MCF 10A (cell line): ENCODE data around the gene ACAP1. TPM values are rescaled to one million over a fixed set of nuclear protein-coding genes. Genes with fewer than 3 reads are reported as not detected.

Experiments
- BruUV-seq: library from RNA; stranded (reverse); fragments of 400-500 nt; replicated peaks from 2 replicates; lab custom pipeline; 2021; lab: Mats Ljungman, UMichigan
- CTCF ChIA-PET: fragments of 300-600 bp; sonication (Branson Sonifier 250); formaldehyde crosslinking; extraction: SDS; loops from one replicate; lab custom pipeline; 2021; ENCODE audit warnings: antibody characterized with exemption, inconsistent platforms; lab: Yijun Ruan, JAX
- POLR2A ChIA-PET: fragments of 300-600, 350-650 bp; sonication (Branson Sonifier 250); formaldehyde crosslinking; extraction: SDS; loops from one replicate; lab custom pipeline; 2020; ENCODE audit warnings: antibody characterized with exemption, inconsistent platforms; lab: Yijun Ruan, JAX
- DNase-seq: peaks from one replicate; pipeline ENCODE4 v3.0.0-alpha.2; 2018; ENCODE audit not compliant: unreplicated experiment
- H3K27ac Mint-ChIP-seq: one replicate; pipeline ENCODE4 v1.8.0; 2022; ENCODE audit warnings: mild to moderate bottlenecking, low read depth, mixed read lengths; ENCODE audit not compliant: unreplicated experiment
- H3K27me3 Mint-ChIP-seq: one replicate; pipeline ENCODE4 v1.8.0; 2022; ENCODE audit warnings: mixed read lengths; ENCODE audit not compliant: insufficient read depth, unreplicated experiment
- H3K36me3 Mint-ChIP-seq: one replicate; pipeline ENCODE4 v1.8.0; 2022; ENCODE audit warnings: mild to moderate bottlenecking, moderate library complexity, mixed read lengths; ENCODE audit not compliant: insufficient read depth, unreplicated experiment
- H3K4me1 Mint-ChIP-seq: one replicate; pipeline ENCODE4 v1.8.0; 2022; ENCODE audit warnings: mixed read lengths; ENCODE audit not compliant: insufficient read depth, unreplicated experiment
- H3K4me3 Mint-ChIP-seq: one replicate; pipeline ENCODE4 v1.8.0; 2022; ENCODE audit warnings: mild to moderate bottlenecking, moderate library complexity, mixed read lengths; ENCODE audit not compliant: unreplicated experiment
- H3K9me3 Mint-ChIP-seq: one replicate; pipeline ENCODE4 v1.8.0; 2022; ENCODE audit warnings: mixed read lengths; ENCODE audit not compliant: unreplicated experiment
- intact Hi-C: fragments of 100-400 bp; cut with micrococcal nuclease; formaldehyde crosslinking; loops from 2 replicates; pipeline ENCODE4 v1.14.1; 2022
- total RNA-seq: library from RNA; stranded (reverse); gene quantifications from 2 replicates; pipeline ENCODE4 v1.2.3, GENCODE V29; 2022
- TF ChIP-seq, protein P1 (sequence below): fragments of 200-600 bp; IDR thresholded peaks from one replicate; pipeline ENCODE4 v1.8.0; 2022; ENCODE audit warnings: antibody characterized with exemption, mild to moderate bottlenecking; ENCODE audit not compliant: unreplicated experiment

ACAP1 gene
- total RNA-seq, 1 experiment from 2014 or later, result 4.9 TPM

DNA sequence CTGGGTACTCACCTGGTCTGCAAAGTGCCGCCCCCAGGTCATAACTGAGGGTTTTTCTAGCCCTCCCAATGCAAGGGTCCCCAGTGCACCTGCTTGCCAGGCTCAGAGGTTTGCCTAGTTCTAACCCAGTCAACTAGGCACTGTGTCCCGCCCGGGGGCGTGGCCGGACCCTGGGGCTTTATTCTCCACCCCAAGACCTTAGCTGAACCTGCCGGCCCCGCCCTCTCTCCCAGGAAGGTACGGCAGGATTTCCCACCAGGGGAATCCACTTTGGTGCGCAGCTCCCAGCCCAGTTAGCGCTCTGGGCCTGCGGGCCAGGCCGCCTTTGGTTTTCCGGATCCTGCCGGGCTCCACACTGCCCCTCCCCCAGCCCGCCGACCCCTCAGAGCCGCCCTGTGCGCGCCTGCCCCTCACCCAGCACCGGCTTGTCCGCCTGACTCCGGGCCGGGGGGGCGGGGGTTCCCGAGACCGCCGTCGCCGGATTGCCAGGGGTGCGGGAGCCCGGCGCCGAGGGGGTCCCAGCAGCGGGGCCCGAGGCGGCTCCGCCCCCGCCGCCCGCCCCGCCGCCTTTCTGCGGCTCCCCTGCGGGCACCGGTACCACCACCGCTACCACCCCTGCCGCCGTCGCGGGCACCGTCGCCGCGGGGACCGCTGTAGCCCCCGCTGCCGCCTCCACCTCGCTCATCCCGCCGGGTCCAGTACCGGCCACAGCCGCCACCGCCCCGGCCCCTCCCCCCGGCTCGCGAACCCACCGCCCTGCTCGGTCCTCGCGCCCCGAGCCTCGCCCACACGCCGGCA lies 42.3 kb upstream of the ACAP1 start:
- peak; percentile 46 for DNase-seq
- POLR2A ChIA-PET, result interaction anchor here (0.9 to 3.1 kb wide), 9 partner anchors 11 to 393 kb away, joined by 3 to 30 read pairs (median 4); partner anchors contain the start of genes GABARAP, NEURL4, SLC2A4 and TP53

DNA sequence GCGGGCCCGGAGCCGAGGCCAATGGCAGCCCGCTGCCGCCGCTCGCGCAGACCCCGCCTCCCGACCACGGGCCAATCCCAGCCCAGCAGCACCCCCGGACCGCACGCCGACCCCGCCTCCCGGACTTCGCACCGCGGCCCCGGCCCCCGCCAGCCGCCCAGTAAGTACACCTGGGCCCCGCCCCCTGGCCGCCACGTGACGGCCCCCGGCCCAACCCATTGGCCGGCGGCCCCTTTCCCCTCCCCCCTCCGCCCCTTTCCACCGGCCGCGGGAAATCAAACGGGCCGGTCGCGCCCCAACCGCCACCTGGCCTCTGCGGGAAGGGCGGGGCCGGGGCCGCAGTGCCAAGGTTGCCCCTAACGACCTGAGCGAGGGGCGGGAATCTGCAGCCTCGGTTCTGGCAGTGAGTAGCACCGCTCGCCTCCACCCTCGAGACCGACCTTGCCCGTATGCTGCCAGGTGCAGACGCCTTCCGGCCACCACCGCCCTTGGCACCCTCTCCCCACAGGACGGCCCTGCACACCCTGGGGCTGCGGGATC lies 41.6 kb upstream of the ACAP1 start, which contains the start of gene YBX2:
Gene YBX2 (minus strand): TSS at position 26 of the 540 bp plus-strand sequence. CDS start 139 bp downstream, outside the sequence.
- no peaks in the 10 kb centered on the region for H3K9me3 Mint-ChIP-seq
- H3K4me3 Mint-ChIP-seq, result peak within 1 kb of the TSS; percentile 63
- intact Hi-C loops, result loop anchor here (5.0 kb wide), 1 partner anchor 247 kb away; no protein-coding TSS in a partner anchor
- BruUV-seq, result no TSS peak
- POLR2A ChIA-PET, result no interaction called here
- H3K36me3 Mint-ChIP-seq, result peaks cover 10% of the 10 kb centered on the region
- DNase-seq, result peak; percentile 74
- no peak within 1 kb of the TSS for H3K27ac Mint-ChIP-seq
- TF ChIP-seq, protein P1, sequence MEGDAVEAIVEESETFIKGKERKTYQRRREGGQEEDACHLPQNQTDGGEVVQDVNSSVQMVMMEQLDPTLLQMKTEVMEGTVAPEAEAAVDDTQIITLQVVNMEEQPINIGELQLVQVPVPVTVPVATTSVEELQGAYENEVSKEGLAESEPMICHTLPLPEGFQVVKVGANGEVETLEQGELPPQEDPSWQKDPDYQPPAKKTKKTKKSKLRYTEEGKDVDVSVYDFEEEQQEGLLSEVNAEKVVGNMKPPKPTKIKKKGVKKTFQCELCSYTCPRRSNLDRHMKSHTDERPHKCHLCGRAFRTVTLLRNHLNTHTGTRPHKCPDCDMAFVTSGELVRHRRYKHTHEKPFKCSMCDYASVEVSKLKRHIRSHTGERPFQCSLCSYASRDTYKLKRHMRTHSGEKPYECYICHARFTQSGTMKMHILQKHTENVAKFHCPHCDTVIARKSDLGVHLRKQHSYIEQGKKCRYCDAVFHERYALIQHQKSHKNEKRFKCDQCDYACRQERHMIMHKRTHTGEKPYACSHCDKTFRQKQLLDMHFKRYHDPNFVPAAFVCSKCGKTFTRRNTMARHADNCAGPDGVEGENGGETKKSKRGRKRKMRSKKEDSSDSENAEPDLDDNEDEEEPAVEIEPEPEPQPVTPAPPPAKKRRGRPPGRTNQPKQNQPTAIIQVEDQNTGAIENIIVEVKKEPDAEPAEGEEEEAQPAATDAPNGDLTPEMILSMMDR, result no peak
- no peaks in the 10 kb centered on the region for H3K27me3 Mint-ChIP-seq
- CTCF ChIA-PET, result no interaction called here
- H3K4me1 Mint-ChIP-seq, result peaks cover 17% of the 10 kb centered on the region

More for the DNA sequence above, 42.3 kb upstream of the ACAP1 start:
- H3K27me3 Mint-ChIP-seq, result no peaks in the 10 kb centered on the region
- H3K36me3 Mint-ChIP-seq, result peaks cover 10% of the 10 kb centered on the region
- peaks cover 17% of the 10 kb centered on the region for H3K4me1 Mint-ChIP-seq
- H3K27ac Mint-ChIP-seq, result no peak overlapping the region
- intact Hi-C loops, result no loop called here
- peak overlapping the region; percentile 43 for H3K4me3 Mint-ChIP-seq
- no TSS peak for BruUV-seq
- CTCF ChIA-PET, result interaction anchor here (1.2 to 3.6 kb wide), 3 partner anchors 14 to 273 kb away, joined by 3 to 23 read pairs (median 5); partner anchors contain the start of gene SLC2A4
- H3K9me3 Mint-ChIP-seq, result no peaks in the 10 kb centered on the region
- TF ChIP-seq, protein P1, result no peak

DNA sequence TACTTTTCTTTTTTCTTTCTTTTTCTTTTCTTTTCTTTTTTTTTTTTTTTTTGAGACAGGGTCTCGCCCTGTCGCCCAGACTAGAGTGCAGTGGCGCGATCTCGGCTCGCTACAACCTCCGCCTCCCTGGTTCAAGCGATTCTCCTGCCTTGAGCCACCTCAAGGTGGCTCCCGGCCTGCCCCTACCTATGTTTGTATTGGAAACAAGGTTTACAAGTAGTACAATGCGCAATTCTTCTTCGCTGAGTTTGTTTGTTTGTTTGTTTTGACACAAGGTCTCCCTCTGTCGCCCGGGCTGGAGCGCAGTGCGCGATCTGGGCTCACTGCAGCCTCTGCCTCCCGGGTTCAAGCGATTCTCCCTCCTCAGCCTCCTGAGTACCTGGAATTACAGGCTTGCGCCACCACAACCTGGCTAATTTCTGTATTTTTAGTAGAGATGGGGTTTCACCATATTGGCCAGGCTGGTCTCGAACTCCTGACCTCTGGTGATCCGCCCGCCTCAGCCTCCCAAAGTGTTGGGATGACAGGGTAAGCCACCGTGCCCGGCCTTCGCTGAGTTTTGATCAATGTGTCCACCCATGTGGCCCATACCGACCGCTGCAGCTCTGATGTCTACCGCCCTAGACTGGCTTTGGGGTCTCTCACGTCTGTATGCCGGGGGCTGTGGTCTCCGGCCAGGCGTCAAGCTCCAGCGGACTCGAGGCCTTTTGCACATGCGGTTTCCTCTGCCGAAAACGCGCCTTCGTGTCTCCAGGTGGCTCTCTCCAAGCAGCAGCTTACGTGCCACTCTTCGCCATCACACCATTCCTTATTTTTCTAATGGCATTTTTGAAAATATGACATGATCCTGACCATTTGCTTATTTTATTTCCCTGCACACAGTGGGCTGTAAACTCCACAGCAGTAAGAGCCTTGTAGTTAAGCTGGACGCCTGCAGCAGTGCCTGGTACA lies 40.8 kb upstream of the ACAP1 start:
- peaks cover 17% of the 10 kb centered on the region for H3K4me1 Mint-ChIP-seq
- H3K36me3 Mint-ChIP-seq, result peaks cover 10% of the 10 kb centered on the region
- no peak overlapping the region for H3K27ac Mint-ChIP-seq
- intact Hi-C loops, result loop anchor here (1.0 to 5.0 kb wide), 3 partner anchors 15 to 248 kb away; no protein-coding TSS in a partner anchor
- peak overlapping the region; percentile 63 for H3K4me3 Mint-ChIP-seq
- H3K27me3 Mint-ChIP-seq, result no peaks in the 10 kb centered on the region
- POLR2A ChIA-PET, result interaction anchor here (0.9 to 2.1 kb wide), 7 partner anchors 10 to 75 kb away, joined by 3 to 37 read pairs (median 4); partner anchors contain the start of genes GABARAP and SLC2A4
- CTCF ChIA-PET, result interaction anchor here (0.6 to 2.9 kb wide), 15 partner anchors 10 to 376 kb away, joined by 3 to 65 read pairs (median 5); partner anchors contain the start of genes GABARAP and SLC2A4
- no peak for DNase-seq
- TF ChIP-seq, protein P1, result no peak
- H3K9me3 Mint-ChIP-seq, result no peaks in the 10 kb centered on the region
- no TSS peak for BruUV-seq
